Neuronal stem cell (in vitro differentiated cells): ENCODE results near the gene ZMYM4.
A peak's percentile ranks its signal among the peaks of the same experiment; 100 is the strongest.

Experiments used
- DNase-seq: peaks from one replicate; pipeline ENCODE4 v3.0.0-alpha.2; 2013; ENCODE audit warnings: low spot score
- H2AFZ ChIP-seq: one replicate; pipeline ENCODE4 v1.6.1; 2013; ENCODE audit warnings: mild to moderate bottlenecking, low read length, inconsistent platforms
- H2AK5ac ChIP-seq: 2 replicates; pipeline ENCODE4 v1.6.1; 2013; ENCODE audit warnings: low read depth, mild to moderate bottlenecking, inconsistent platforms, low read length, moderate library complexity, mixed read lengths
- H2BK120ac ChIP-seq: 2 replicates; pipeline ENCODE4 v1.6.1; 2013; ENCODE audit warnings: low read depth, mild to moderate bottlenecking, inconsistent platforms, low read length, moderate library complexity, mixed read lengths
- H2BK12ac ChIP-seq: one replicate; pipeline ENCODE4 v1.6.1; 2013; ENCODE audit warnings: low read length, inconsistent platforms
- H2BK15ac ChIP-seq: 2 replicates; pipeline ENCODE4 v1.6.1; 2013; ENCODE audit warnings: mild to moderate bottlenecking, low read length, inconsistent platforms, mixed read lengths
- H2BK5ac ChIP-seq: one replicate; pipeline ENCODE4 v1.6.1; 2013; ENCODE audit warnings: inconsistent platforms, mild to moderate bottlenecking, low read length, moderate library complexity
- H3K14ac ChIP-seq: one replicate; pipeline ENCODE4 v1.6.1; 2013; ENCODE audit warnings: low read length, inconsistent platforms
- H3K18ac ChIP-seq: 2 replicates; pipeline ENCODE4 v1.6.1; 2013; ENCODE audit warnings: low read length, inconsistent platforms
- H3K23ac ChIP-seq: 2 replicates; pipeline ENCODE4 v1.6.1; 2013; ENCODE audit warnings: low read depth, mild to moderate bottlenecking, mixed read lengths, low read length, inconsistent platforms; ENCODE audit not compliant: poor library complexity
- H3K27ac ChIP-seq: replicated peaks from 3 replicates; pipeline ENCODE4 v1.5.1; 2013; ENCODE audit warnings: low read length, inconsistent platforms
- H3K27me3 ChIP-seq, 3 experiments: 2 replicates each; pipeline ENCODE4 v1.6.1; 2013; ENCODE audit warnings: low read length in 3 of 3, mild to moderate bottlenecking in 2 of 3, inconsistent platforms in 1 of 3, low read depth in 1 of 3, mixed read lengths in 1 of 3, moderate library complexity in 1 of 3; ENCODE audit not compliant: control insufficient read depth in 3 of 3, insufficient read depth in 3 of 3
- H3K36me3 ChIP-seq, 2 donors: replicated peaks in 1 of 2; 2 replicates each; pipeline ENCODE4 v1.6.1; 2013; ENCODE audit warnings: low read length in 2 of 2; ENCODE audit not compliant: control insufficient read depth in 2 of 2, insufficient read depth in 2 of 2
- H3K4ac ChIP-seq: 2 replicates; pipeline ENCODE4 v1.6.1; 2013; ENCODE audit warnings: inconsistent platforms, mild to moderate bottlenecking, low read length, moderate library complexity
- H3K4me1 ChIP-seq, 2 donors: 1 replicate in 1 of 2; 2 replicates in 1 of 2; pipeline ENCODE4 v1.6.1; 2013; ENCODE audit warnings: low read length in 2 of 2, low read depth in 1 of 2; ENCODE audit not compliant: control insufficient read depth in 2 of 2, insufficient read depth in 1 of 2
- H3K4me2 ChIP-seq: one replicate; pipeline ENCODE4 v1.6.1; 2013; ENCODE audit warnings: mild to moderate bottlenecking, low read length, inconsistent platforms; ENCODE audit not compliant: insufficient read depth, poor library complexity, severe bottlenecking
- H3K4me3 ChIP-seq, 2 donors: 2 replicates each; pipeline ENCODE4 v1.5.1; 2013; ENCODE audit warnings: low read length in 2 of 2, mild to moderate bottlenecking in 2 of 2, inconsistent platforms in 1 of 2, moderate library complexity in 1 of 2
- H3K79me1 ChIP-seq: one replicate; pipeline ENCODE4 v1.6.1; 2013; ENCODE audit warnings: low read depth, mild to moderate bottlenecking, inconsistent platforms, low read length, moderate library complexity
- H3K9ac ChIP-seq: one replicate; pipeline ENCODE4 v1.6.1; 2013; ENCODE audit warnings: mild to moderate bottlenecking, low read depth, low read length, inconsistent platforms; ENCODE audit not compliant: poor library complexity
- H3K9me3 ChIP-seq, 2 donors: replicated peaks in 1 of 2; 2 replicates each; pipeline versions ENCODE3 to v1.6.1; 2013; ENCODE audit warnings: low read length in 2 of 2, mild to moderate bottlenecking in 2 of 2, inconsistent platforms in 1 of 2, low read depth in 1 of 2, mixed read lengths in 1 of 2, moderate library complexity in 1 of 2; ENCODE audit not compliant: control insufficient read depth in 2 of 2, insufficient read depth in 1 of 2
- H4K8ac ChIP-seq: one replicate; pipeline ENCODE4 v1.6.1; 2013; ENCODE audit warnings: low read depth, mild to moderate bottlenecking, inconsistent platforms, low read length, moderate library complexity
- H4K91ac ChIP-seq: one replicate; pipeline ENCODE4 v1.6.1; 2013; ENCODE audit warnings: low read length, low read depth, mild to moderate bottlenecking, inconsistent platforms; ENCODE audit not compliant: poor library complexity
- WGBS, 2 donors: extraction: QIAGEN DNeasy Blood & Tissue Kit; methylation state at CpG; one replicate each; pipeline ENCODE4 v1.1.7; 2013; ENCODE audit warnings: missing lambda C conversion rate in 2 of 2, mixed read lengths in 1 of 2; ENCODE audit not compliant: insufficient read length in 2 of 2, insufficient replicate concordance in 1 of 2; ENCODE audit errors: extremely low coverage in 2 of 2; 5-methylcytosine and 5-hydroxymethylcytosine counted together

The ZMYM4 gene

GRCh38 chr1:35223084-35223630, 45.4 kb upstream of the ZMYM4 start:
- H3K79me1 ChIP-seq = no peaks in the 10 kb centered on the region
- no peak for DNase-seq
- H3K18ac ChIP-seq = no peak overlapping the region
- H3K4me3 ChIP-seq = no peak overlapping the region
- H2AFZ ChIP-seq = peak overlapping the region; percentile 69
- no peaks in the 10 kb centered on the region for H3K4me1 ChIP-seq
- no peak overlapping the region for H4K8ac ChIP-seq
- no peak overlapping the region for H4K91ac ChIP-seq
- no peak overlapping the region for H3K27ac ChIP-seq
- WGBS, 2 donors = no CpG with 5 or more reads among the region's 4 CpGs
- H3K9ac ChIP-seq = no peak overlapping the region
- no peak overlapping the region for H2BK15ac ChIP-seq
- no peak overlapping the region for H2BK120ac ChIP-seq
- H3K27me3 ChIP-seq = no peaks in the 10 kb centered on the region
- H3K14ac ChIP-seq = no peak overlapping the region
- no peak overlapping the region for H2BK12ac ChIP-seq
- H2BK5ac ChIP-seq = no peak overlapping the region
- H2AK5ac ChIP-seq = no peak overlapping the region
- H3K4me2 ChIP-seq = no peak overlapping the region
- H3K4ac ChIP-seq = no peak overlapping the region
- H3K23ac ChIP-seq = no peak overlapping the region
- H3K36me3 ChIP-seq = no peaks in the 10 kb centered on the region
- no peaks in the 10 kb centered on the region for H3K9me3 ChIP-seq

GRCh38 chr1:35226546-35226945, 42.0 kb upstream of the ZMYM4 start:
- no peak overlapping the region for H2AFZ ChIP-seq
- H3K79me1 ChIP-seq = no peaks in the 10 kb centered on the region
- H3K27ac ChIP-seq = no peak overlapping the region
- no peak overlapping the region for H3K9ac ChIP-seq
- H3K4me3 ChIP-seq = no peak overlapping the region
- H2BK12ac ChIP-seq = no peak overlapping the region
- H2BK5ac ChIP-seq = no peak overlapping the region
- H3K14ac ChIP-seq = no peak overlapping the region
- DNase-seq = no peak
- no peaks in the 10 kb centered on the region for H3K27me3 ChIP-seq
- H3K18ac ChIP-seq = no peak overlapping the region
- no CpG with 5 or more reads among the region's 2 CpGs for WGBS, 2 donors
- H2BK120ac ChIP-seq = no peak overlapping the region
- H2AK5ac ChIP-seq = no peak overlapping the region
- no peak overlapping the region for H2BK15ac ChIP-seq
- no peaks in the 10 kb centered on the region for H3K9me3 ChIP-seq
- H3K36me3 ChIP-seq = no peaks in the 10 kb centered on the region
- no peaks in the 10 kb centered on the region for H3K4me1 ChIP-seq
- no peak overlapping the region for H3K4me2 ChIP-seq
- no peak overlapping the region for H4K91ac ChIP-seq
- H3K4ac ChIP-seq = no peak overlapping the region
- no peak overlapping the region for H3K23ac ChIP-seq
- H4K8ac ChIP-seq = no peak overlapping the region

GRCh38 chr1:35229587-35230360, 38.7 kb upstream of the ZMYM4 start:
- no peak overlapping the region for H3K14ac ChIP-seq
- H3K23ac ChIP-seq = no peak overlapping the region
- no peak overlapping the region for H2AFZ ChIP-seq
- no peaks in the 10 kb centered on the region for H3K4me1 ChIP-seq
- no peak overlapping the region for H3K9ac ChIP-seq
- H3K9me3 ChIP-seq = no peaks in the 10 kb centered on the region
- H3K27ac ChIP-seq = no peak overlapping the region
- no peak overlapping the region for H3K4me2 ChIP-seq
- H2BK5ac ChIP-seq = no peak overlapping the region
- H3K18ac ChIP-seq = no peak overlapping the region
- WGBS, 2 donors = no CpG with 5 or more reads among the region's 1 CpG
- no peak overlapping the region for H2BK120ac ChIP-seq
- H4K8ac ChIP-seq = no peak overlapping the region
- H3K36me3 ChIP-seq = no peaks in the 10 kb centered on the region
- no peak overlapping the region for H2BK12ac ChIP-seq
- H3K4me3 ChIP-seq = no peak overlapping the region
- no peak overlapping the region for H3K4ac ChIP-seq
- H3K79me1 ChIP-seq = no peaks in the 10 kb centered on the region
- no peak overlapping the region for H4K91ac ChIP-seq
- H3K27me3 ChIP-seq = no peaks in the 10 kb centered on the region
- no peak overlapping the region for H2AK5ac ChIP-seq
- H2BK15ac ChIP-seq = no peak overlapping the region
- no peak for DNase-seq

GRCh38 chr1:35231287-35231686, 37.2 kb upstream of the ZMYM4 start:
- DNase-seq = no peak
- Histone ChIP-seq H3K18ac (no peak overlapping the region), H3K4ac (no peak overlapping the region), H2BK120ac (no peak overlapping the region), H2AK5ac (no peak overlapping the region), H2AFZ (no peak overlapping the region), H3K9me3 (no peaks in the 10 kb centered on the region), H3K27me3 (no peaks in the 10 kb centered on the region), H2BK5ac (no peak overlapping the region), H3K36me3 (no peaks in the 10 kb centered on the region), H3K9ac (no peak overlapping the region), H2BK15ac (no peak overlapping the region), H2BK12ac (no peak overlapping the region), H3K4me2 (no peak overlapping the region), H3K4me3 (no peak overlapping the region), H3K79me1 (no peaks in the 10 kb centered on the region), H4K8ac (no peak overlapping the region), H3K14ac (no peak overlapping the region), H4K91ac (no peak overlapping the region), H3K4me1 (no peaks in the 10 kb centered on the region), H3K23ac (no peak overlapping the region), H3K27ac (no peak overlapping the region)
- no CpG with 5 or more reads among the region's 1 CpG for WGBS, 2 donors
